Endodermal cell (in vitro differentiated cells): Measurements from ENCODE around the gene IKZF2. TPM values are rescaled to one million over a fixed set of nuclear protein-coding genes. Genes with fewer than 3 reads are reported as not detected.

Source experiments
- DNase-seq: peaks from one replicate; pipeline ENCODE4 v3.0.0-alpha.2; 2017
- H3K27ac ChIP-seq: 2 replicates; pipeline ENCODE4 v1.5.1; 2013; ENCODE audit warnings: mild to moderate bottlenecking, low read depth, low read length, moderate library complexity
- H3K27me3 ChIP-seq: 2 replicates; pipeline ENCODE4 v1.6.1; 2013; ENCODE audit warnings: mild to moderate bottlenecking, low read length, moderate library complexity; ENCODE audit not compliant: insufficient read depth, control insufficient read depth, poor library complexity, severe bottlenecking
- H3K36me3 ChIP-seq: 2 replicates; pipeline ENCODE4 v1.7.0; 2013; ENCODE audit warnings: mild to moderate bottlenecking, low read length, moderate library complexity; ENCODE audit not compliant: control insufficient read depth, insufficient read depth
- H3K4me1 ChIP-seq: one replicate; pipeline ENCODE4 v1.7.0; 2013; ENCODE audit warnings: low read length; ENCODE audit not compliant: control insufficient read depth, insufficient read depth
- H3K4me3 ChIP-seq: 2 replicates; pipeline ENCODE4 v1.5.1; 2013; ENCODE audit warnings: mild to moderate bottlenecking, low read length, moderate library complexity
- H3K9ac ChIP-seq: 2 replicates; pipeline ENCODE4 v1.6.1; 2013; ENCODE audit warnings: mild to moderate bottlenecking, low read length, moderate library complexity; ENCODE audit not compliant: poor library complexity, severe bottlenecking; ENCODE audit errors: extremely low read depth
- H3K9me3 ChIP-seq: 2 replicates; pipeline ENCODE4 v1.6.1; 2013; ENCODE audit warnings: mild to moderate bottlenecking, low read length, moderate library complexity; ENCODE audit not compliant: control insufficient read depth
- H3K27ac Mint-ChIP-seq: 2 replicates; pipeline ENCODE4 v1.8.0; 2020; ENCODE audit warnings: mixed read lengths
- H3K27me3 Mint-ChIP-seq: 2 replicates; pipeline ENCODE4 v1.8.0; 2021; ENCODE audit warnings: mild to moderate bottlenecking, mixed read lengths; ENCODE audit not compliant: insufficient read depth
- H3K36me3 Mint-ChIP-seq: 2 replicates; pipeline ENCODE4 v1.8.0; 2020; ENCODE audit warnings: low read depth, mixed read lengths
- H3K4me1 Mint-ChIP-seq: 2 replicates; pipeline ENCODE4 v1.8.0; 2020; ENCODE audit warnings: mixed read lengths
- H3K4me3 Mint-ChIP-seq: 2 replicates; pipeline ENCODE4 v1.8.0; 2020; ENCODE audit warnings: mild to moderate bottlenecking, moderate library complexity, mixed read lengths
- H3K9me3 Mint-ChIP-seq: 2 replicates; pipeline ENCODE4 v1.8.0; 2020; ENCODE audit warnings: mild to moderate bottlenecking, mixed read lengths
- WGBS, 2 experiments: methylation state at CpG; one replicate each; pipeline versions ENCODE4 v1.1.5 to v1.1.7; 2013; ENCODE audit warnings: missing lambda C conversion rate in 2 of 2, mixed read lengths in 1 of 2; ENCODE audit not compliant: insufficient coverage in 1 of 2, insufficient read length in 1 of 2; 5-methylcytosine and 5-hydroxymethylcytosine counted together
- long read RNA-seq, 4 experiments: library from polyadenylated mRNA in 2 of 4; library from RNA in 1 of 4; library from capped mRNA in 1 of 4; stranded (forward) in 3 of 4; unstranded in 1 of 4; transcript quantifications; one replicate each; pipeline ENCODE4 v2.0.0, GENCODE V29; 2020 to 2021; ENCODE audit warnings: inconsistent platforms in 1 of 4
- polyA plus RNA-seq, 2 experiments: library from polyadenylated mRNA; stranded (reverse); fragments of 50-300 nt; gene quantifications; one replicate each; pipeline ENCODE4 v1.2.3, GENCODE V29; 2013
- total RNA-seq, 2 donors: library from RNA; stranded (reverse); fragmentation: NEBNext Ultra II Directional in 1 of 2; extraction: Animal tissue kit (Norgen Biotek cat#: 25700) in 1 of 2; gene quantifications; 2 replicates in 1 of 2; 3 replicates in 1 of 2; pipeline ENCODE4 v1.2.1, GENCODE V29; 2021
- TF ChIP-seq, protein P1 (sequence below): fragments of 200-600 bp; sonication (generic); conservative IDR thresholded peaks from 2 replicates; pipeline ENCODE4 v1.5.0; 2021; ENCODE audit warnings: antibody characterized with exemption, mild to moderate bottlenecking

IKZF2 gene
- total RNA-seq: 1 to 10 TPM; 3.9 to 8.7 TPM
- 5.1 TPM for polyA plus RNA-seq (2013, experiment 1 of 2)
- 5.6 TPM for polyA plus RNA-seq (2013, experiment 2 of 2)
- long read RNA-seq, experiment 1: 0 reads
- long read RNA-seq, experiment 2, partial matches to known transcripts: 0 of 2 reads
- long read RNA-seq, experiment 2, other reads (novel, unspliced or antisense): 2 of 2 reads
- long read RNA-seq, experiment 3, partial matches to known transcripts: 2 of 7 reads
- long read RNA-seq, experiment 3, other reads (novel, unspliced or antisense): 4 of 7 reads
- long read RNA-seq, experiment 4: 0 reads

DNA sequence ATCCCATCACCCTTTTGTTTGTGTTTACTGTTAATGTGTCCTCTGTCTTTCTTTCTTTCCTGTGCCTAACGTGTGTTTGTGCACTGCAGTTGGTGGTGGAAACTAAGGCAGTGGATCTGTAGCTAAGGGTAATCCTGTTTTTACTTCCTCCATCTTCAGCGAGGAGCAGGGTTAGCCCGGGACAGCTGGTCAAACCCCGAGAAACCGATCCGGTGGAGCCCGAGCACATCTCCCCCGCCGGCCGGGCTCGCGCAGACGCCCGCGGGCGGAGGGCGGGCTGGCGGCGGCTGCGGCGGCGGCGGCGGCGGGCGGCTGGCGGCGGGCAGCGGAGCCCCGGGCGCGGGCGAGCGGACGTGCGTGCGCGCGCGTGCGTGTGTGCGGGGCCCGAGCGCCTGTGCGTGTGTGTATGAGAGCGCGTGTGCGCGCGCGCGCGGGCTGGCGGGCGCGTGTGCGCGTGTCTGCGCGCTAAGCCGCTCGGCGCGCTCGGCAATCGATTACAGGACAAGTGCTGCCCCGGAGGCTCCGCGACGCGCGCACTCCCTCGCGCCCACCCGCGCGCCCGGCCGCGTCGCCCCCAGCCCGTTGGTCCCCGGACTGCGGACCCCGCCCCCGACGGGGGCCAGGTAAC is at the start of gene IKZF2:
IKZF2 (minus strand) TSS at position 176 of the 628 bp plus-strand sequence. CDS start 2,983 bp downstream, outside the sequence.
- Histone ChIP-seq H3K27ac (peak within 1 kb of the TSS; percentile 55), H3K9me3 (no peaks in the 10 kb centered on the region), H3K4me1 (peaks cover under 1% of the 10 kb centered on the region), H3K4me3 (peak within 1 kb of the TSS; percentile 96), H3K36me3 (no peaks in the 10 kb centered on the region), H3K27me3 (peaks cover 13% of the 10 kb centered on the region), H3K9ac (peak within 1 kb of the TSS; percentile 52)
- H3K4me1 Mint-ChIP-seq: peaks cover 38% of the 10 kb centered on the region
- H3K36me3 Mint-ChIP-seq: no peaks in the 10 kb centered on the region
- TF ChIP-seq, protein P1, sequence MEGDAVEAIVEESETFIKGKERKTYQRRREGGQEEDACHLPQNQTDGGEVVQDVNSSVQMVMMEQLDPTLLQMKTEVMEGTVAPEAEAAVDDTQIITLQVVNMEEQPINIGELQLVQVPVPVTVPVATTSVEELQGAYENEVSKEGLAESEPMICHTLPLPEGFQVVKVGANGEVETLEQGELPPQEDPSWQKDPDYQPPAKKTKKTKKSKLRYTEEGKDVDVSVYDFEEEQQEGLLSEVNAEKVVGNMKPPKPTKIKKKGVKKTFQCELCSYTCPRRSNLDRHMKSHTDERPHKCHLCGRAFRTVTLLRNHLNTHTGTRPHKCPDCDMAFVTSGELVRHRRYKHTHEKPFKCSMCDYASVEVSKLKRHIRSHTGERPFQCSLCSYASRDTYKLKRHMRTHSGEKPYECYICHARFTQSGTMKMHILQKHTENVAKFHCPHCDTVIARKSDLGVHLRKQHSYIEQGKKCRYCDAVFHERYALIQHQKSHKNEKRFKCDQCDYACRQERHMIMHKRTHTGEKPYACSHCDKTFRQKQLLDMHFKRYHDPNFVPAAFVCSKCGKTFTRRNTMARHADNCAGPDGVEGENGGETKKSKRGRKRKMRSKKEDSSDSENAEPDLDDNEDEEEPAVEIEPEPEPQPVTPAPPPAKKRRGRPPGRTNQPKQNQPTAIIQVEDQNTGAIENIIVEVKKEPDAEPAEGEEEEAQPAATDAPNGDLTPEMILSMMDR: no peak
- H3K27me3 Mint-ChIP-seq: peaks cover 4% of the 10 kb centered on the region
- 0% methylated on average over 7 to 86 of the region's 87 CpGs for WGBS, 2 experiments
- DNase-seq: peak; percentile 88
- peak within 1 kb of the TSS; percentile 94 for H3K27ac Mint-ChIP-seq
- no peaks in the 10 kb centered on the region for H3K9me3 Mint-ChIP-seq
- H3K4me3 Mint-ChIP-seq: peak within 1 kb of the TSS; percentile 81

DNA sequence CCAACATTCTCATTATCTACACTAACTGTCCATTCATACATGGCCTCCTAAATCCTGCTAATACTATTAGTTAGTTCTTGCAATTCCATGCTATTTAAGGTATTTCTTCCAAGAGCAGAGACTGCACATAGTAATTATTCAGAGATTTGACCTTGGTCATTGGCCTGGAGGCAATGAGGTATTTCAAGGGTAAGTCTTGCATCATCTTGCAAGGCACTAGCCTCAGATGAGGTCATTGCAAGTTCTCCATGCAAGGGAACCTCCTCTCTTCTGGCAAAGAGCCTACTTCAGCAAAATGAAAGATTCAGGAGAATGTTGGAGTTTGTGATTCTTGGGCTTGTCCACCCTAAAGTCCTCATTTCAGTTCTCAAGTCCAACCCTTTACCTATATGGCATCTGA is 48.5 kb upstream of the IKZF2 start:
- no peak overlapping the region for H3K27ac ChIP-seq
- H3K27me3 ChIP-seq: no peaks in the 10 kb centered on the region
- H3K9me3 Mint-ChIP-seq: no peaks in the 10 kb centered on the region
- no peak overlapping the region for H3K27ac Mint-ChIP-seq
- peaks cover 2% of the 10 kb centered on the region for H3K4me1 Mint-ChIP-seq
- H3K9ac ChIP-seq: no peak overlapping the region
- H3K27me3 Mint-ChIP-seq: no peaks in the 10 kb centered on the region
- TF ChIP-seq, protein P1: no peak
- no peak overlapping the region for H3K4me3 Mint-ChIP-seq
- no peaks in the 10 kb centered on the region for H3K36me3 ChIP-seq
- H3K4me3 ChIP-seq: no peak overlapping the region
- no peaks in the 10 kb centered on the region for H3K36me3 Mint-ChIP-seq
- no peaks in the 10 kb centered on the region for H3K4me1 ChIP-seq
- DNase-seq: no peak
- no peaks in the 10 kb centered on the region for H3K9me3 ChIP-seq

DNA sequence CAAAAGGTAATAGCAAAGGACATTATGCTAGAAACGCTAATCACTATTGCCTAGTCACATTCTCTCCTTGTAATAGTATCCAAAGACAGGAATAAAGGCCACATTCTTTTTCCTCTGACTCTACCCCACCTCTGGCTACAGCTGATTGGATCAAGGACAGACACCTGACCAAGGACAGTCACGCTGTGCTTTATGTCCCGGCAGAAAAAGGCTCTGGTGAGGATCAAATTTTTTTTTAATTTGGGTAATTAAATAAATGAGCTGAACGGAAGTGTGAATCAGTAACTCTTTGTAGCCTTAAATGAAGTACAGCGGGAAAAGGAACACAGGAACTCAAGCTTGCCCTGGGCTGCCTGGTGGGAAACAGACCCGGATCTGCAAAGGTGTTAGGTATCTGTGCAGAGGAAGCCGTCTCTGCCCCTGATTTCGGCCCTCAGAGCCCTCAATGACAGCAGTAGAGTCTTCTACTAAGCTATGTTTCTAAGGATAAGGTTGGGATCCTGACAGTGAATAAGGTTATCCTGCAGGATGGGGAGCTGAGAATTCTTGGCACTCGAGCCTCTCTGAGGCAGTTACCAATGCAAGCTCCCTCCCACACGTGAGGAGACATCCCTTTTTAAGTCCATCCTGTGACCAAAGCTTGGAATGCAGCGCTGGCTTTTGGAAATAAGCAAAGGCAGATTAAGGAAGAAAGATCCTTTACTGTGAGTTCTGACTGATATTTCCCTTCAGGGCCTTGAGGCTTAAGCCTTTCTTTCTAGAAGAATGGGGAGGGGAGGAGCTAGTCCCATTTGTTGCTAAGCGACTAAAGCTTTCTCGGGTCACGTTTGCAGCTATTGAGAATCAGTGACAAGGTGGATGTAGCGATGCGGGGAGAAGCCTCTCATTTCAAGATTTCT is 37.8 kb upstream of the IKZF2 start:
- H3K4me1 ChIP-seq: peaks cover 4% of the 10 kb centered on the region
- WGBS, 2 experiments: 12 to 17% methylated on average over 10 to 16 of the region's 16 CpGs
- DNase-seq: peak; percentile 79
- Mint-ChIP-seq H3K36me3 (no peaks in the 10 kb centered on the region), H3K9me3 (peaks cover 20% of the 10 kb centered on the region), H3K4me3 (peak overlapping the region; percentile 53), H3K27ac (peak overlapping the region; percentile 94), H3K4me1 (peaks cover 20% of the 10 kb centered on the region), H3K27me3 (no peaks in the 10 kb centered on the region)
- TF ChIP-seq, protein P1: no peak
- H3K36me3 ChIP-seq: no peaks in the 10 kb centered on the region
- no peaks in the 10 kb centered on the region for H3K27me3 ChIP-seq
- peak overlapping the region; percentile 93 for H3K27ac ChIP-seq
- H3K4me3 ChIP-seq: peak overlapping the region; percentile 74
- peak overlapping the region; percentile 73 for H3K9ac ChIP-seq
- H3K9me3 ChIP-seq: peaks cover 8% of the 10 kb centered on the region
